GM13977 (cell line): ENCODE results near the gene S100A16.

Experiments
- DNase-seq: peaks from one replicate; pipeline ENCODE4 v3.0.0; 2012; ENCODE audit warnings: low spot score
- in situ Hi-C: fragments of 300-500 bp; cut with MboI; formaldehyde crosslinking; loops from one replicate; pipeline ENCODE4 v1.12.0; 2022; ENCODE audit warnings: low sequenced_read_pairs, low pct_unique_long_range_greater_than_20kb, mixed read lengths, inconsistent platforms; ENCODE audit not compliant: unreplicated experiment
- TF ChIP-seq, protein P1 (sequence below): IDR thresholded peaks from 2 replicates; pipeline ENCODE4 v1.5.1; 2012; ENCODE audit warnings: mild to moderate bottlenecking, control low read depth; ENCODE audit not compliant: insufficient read depth; ENCODE audit errors: extremely low read depth, missing control alignments

Gene S100A16

DNA sequence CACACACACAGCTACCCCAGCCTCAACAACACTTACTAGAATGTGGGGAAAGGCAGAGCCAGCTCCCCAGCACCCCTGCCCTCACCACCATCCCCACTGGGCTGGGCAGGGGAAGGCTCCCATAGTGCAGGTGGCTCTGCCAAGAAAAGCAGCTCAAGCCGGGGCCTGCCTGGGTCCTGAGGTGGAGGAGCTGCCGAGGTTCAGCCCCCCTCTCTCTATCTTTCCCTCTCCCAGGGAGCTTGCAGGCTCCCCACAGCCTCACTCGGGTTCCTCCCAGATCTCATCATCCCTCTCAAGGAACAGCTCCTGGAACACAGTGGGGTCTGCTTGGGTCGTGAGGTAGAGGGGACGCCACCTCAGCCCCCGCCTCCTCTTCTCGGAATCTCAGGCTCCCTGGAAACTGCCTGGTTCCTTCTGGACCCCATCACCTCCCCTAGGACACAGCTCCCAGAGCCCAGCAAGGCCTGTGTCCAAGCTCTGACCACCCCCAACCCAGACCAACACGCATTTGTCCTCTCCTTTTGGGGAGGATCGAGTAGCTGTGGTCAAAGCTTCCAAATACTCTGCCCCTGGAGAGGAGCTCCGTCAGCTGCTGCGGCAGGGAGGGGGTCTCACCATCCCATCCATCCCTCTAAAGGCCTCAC lies 704 bp downstream of the S100A16 start:
- in situ Hi-C loops = no loop called here
- DNase-seq = no peak
- TF ChIP-seq, protein P1, sequence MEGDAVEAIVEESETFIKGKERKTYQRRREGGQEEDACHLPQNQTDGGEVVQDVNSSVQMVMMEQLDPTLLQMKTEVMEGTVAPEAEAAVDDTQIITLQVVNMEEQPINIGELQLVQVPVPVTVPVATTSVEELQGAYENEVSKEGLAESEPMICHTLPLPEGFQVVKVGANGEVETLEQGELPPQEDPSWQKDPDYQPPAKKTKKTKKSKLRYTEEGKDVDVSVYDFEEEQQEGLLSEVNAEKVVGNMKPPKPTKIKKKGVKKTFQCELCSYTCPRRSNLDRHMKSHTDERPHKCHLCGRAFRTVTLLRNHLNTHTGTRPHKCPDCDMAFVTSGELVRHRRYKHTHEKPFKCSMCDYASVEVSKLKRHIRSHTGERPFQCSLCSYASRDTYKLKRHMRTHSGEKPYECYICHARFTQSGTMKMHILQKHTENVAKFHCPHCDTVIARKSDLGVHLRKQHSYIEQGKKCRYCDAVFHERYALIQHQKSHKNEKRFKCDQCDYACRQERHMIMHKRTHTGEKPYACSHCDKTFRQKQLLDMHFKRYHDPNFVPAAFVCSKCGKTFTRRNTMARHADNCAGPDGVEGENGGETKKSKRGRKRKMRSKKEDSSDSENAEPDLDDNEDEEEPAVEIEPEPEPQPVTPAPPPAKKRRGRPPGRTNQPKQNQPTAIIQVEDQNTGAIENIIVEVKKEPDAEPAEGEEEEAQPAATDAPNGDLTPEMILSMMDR = no peak

DNA sequence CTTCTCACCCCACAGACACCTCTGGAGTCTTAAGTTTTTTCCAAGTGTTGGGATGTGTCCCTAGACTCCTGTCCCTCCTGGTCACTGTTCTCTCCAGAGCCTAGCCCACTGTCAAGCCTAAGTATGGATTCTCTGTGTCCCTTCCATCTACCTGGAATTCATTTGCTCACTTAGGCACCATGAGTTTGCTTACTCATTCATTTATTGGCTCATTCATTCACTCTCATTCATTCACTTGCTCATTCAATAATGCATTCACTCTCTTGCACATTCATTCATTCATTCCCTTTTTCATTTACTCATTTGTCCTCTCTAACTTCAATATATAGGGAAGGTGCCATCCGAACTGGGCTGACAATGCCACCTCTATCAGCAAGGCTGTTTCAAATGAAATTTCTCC lies 1.6 kb downstream of the S100A16 start:
- DNase-seq = no peak
- in situ Hi-C loops = no loop called here
- TF ChIP-seq, protein P1 = no peak

DNA sequence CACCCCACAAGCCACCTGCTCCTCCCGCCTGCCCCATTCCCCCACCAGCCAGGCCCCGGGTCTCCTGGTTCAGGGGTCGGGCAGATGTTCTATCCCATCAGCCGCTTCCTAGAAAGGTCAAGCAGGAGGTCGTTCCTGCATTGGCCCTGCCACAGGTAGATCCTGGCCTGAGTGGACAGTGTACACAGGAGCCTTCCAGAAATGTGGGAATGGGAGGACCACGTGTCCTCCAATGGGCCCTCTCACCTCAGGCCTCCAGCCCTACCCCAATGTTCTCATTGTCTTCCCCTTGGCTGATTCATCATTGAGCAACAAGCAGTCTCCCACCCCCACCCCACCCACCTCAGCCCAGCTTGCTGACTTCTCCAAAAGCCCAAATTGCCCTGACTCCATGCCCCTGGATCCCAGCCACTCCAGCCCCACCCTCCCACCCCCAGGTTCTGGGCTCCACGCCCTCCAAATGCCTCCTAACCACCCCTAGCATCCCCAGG lies 2.1 kb downstream of the S100A16 start:
- in situ Hi-C loops = no loop called here
- no peak for DNase-seq
- TF ChIP-seq, protein P1 = no peak

DNA sequence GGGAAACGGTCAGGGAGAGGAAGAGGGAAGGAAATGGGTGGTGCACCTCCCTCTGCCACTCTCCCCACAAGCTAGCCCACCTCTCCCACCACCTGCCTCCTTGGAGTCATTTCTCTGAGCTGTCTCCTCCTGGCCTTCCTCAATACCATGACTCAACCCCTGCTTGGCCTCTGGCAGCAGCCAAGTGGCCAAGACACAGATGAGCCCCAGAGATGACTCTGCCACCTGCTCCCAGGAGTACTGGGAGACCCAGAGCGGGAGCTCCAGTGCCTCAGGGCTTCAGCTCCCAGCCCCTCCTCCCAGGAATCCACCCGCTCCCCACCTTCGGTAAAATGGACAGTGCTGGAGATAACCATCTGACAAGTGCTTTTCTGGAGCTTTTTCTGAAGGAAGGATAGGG lies 2.6 kb downstream of the S100A16 start:
- in situ Hi-C loops = no loop called here
- no peak for DNase-seq
- TF ChIP-seq, protein P1 = no peak

DNA sequence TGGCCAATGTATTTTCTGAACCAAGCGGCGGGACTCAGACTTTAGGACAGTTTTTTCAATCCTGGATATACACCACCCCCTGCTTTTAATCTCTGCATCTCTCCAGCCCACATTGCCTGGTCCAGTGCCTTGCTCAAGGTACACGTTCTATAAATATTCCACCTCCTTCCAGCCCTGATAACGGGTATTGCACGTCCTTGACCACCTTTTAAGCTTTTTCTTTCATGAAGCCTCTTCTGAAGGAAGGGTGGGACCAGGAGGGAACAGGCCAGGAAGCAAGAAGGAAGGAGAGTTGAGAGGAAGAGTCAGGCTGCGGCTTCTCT lies 3.4 kb downstream of the S100A16 start:
- in situ Hi-C loops = no loop called here
- TF ChIP-seq, protein P1 = no peak

DNA sequence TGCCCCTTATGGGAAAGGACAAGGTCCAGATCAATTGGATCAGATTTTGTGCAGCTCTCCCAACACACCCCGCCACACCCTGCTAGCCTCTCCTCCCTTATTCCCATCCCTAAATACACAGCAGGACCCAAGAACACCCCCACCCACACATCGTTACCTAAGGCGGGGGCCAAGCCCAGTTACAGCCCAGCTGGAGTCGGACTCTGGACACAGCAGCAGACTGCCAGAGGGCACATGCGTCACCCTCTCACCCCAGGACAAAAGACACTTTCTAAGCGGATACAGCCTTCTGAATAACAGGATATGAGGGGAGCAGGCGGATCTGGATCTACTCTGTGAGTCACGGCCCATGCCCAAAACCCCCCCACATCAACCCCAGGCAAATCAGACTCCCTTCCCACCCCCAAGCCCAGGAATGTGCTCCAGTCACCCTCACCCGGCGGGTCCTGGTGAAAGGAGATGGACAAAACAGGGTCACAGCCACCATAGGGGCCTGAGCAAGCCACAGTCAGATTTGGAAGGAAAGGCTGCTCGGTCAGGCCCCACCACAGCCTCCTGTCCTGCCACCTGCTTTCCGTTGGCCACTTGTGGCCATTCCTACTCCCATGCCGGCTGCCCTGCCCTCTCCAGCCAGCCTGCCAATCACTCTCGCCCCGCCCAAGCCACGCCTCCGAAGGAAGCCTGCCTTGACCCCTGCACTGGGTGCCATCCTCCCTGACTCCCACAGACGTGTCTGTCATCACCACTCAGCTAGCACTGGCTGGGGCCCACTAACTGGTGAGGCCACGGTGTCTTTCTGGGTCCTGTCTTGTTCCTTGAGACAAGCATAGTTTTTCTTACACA lies 4.0 kb downstream of the S100A16 start:
- no peak for DNase-seq
- in situ Hi-C loops = no loop called here
- TF ChIP-seq, protein P1 = no peak

More for the DNA sequence above, 3.4 kb downstream of the S100A16 start:
- no peak for DNase-seq
